H1 (cell line): ENCODE measurements around the gene AGRN. TPM values are rescaled to one million over a fixed set of nuclear protein-coding genes. Genes with fewer than 3 reads are reported as not detected.

ENCODE experiments used
- CTCF ChIA-PET: fragments of 300-600 bp; sonication (Branson Sonifier 250); formaldehyde crosslinking; loops from one replicate; lab custom pipeline; 2021; ENCODE audit not compliant: partially characterized antibody; lab: Charles Lee
- POLR2A ChIA-PET: fragments of 300-600 bp; sonication (Branson Sonifier 250); formaldehyde crosslinking; loops from one replicate; lab custom pipeline; 2021; ENCODE audit warnings: inconsistent platforms; ENCODE audit not compliant: partially characterized antibody; lab: Charles Lee
- DNase-seq, 2 experiments: peaks; one replicate each; pipeline versions ENCODE4 v3.0.0 to v3.0.0-alpha.2; 2010 to 2022; ENCODE audit warnings: low spot score in 2 of 2, low read depth in 1 of 2, mixed read lengths in 1 of 2
- FAIRE-seq: peaks from 2 replicates; lab custom pipeline; 2011; peaks lifted over from hg19 to GRCh38; lab: Jason Lieb, UNC
- H2AFZ ChIP-seq: 2 replicates; pipeline ENCODE4 v1.8.1; 2012; ENCODE audit warnings: low read length, inconsistent platforms
- H2AK5ac ChIP-seq: 2 replicates; pipeline ENCODE4 v1.6.1; 2013; ENCODE audit warnings: low read depth, low read length
- H2BK120ac ChIP-seq: replicated peaks from 2 replicates; pipeline ENCODE3; 2013; ENCODE audit warnings: low read depth, low read length, inconsistent platforms
- H2BK12ac ChIP-seq: 2 replicates; pipeline ENCODE4 v1.6.1; 2013; ENCODE audit warnings: low read depth, low read length
- H2BK15ac ChIP-seq: 2 replicates; pipeline ENCODE4 v1.6.1; 2013; ENCODE audit warnings: low read length
- H2BK20ac ChIP-seq: 2 replicates; pipeline ENCODE4 v1.6.1; 2013; ENCODE audit warnings: low read length
- H2BK5ac ChIP-seq: 2 replicates; pipeline ENCODE4 v1.6.1; 2013; ENCODE audit warnings: low read depth, low read length
- H3K14ac ChIP-seq: 2 replicates; pipeline ENCODE4 v1.6.1; 2013; ENCODE audit warnings: inconsistent platforms; ENCODE audit not compliant: insufficient read length
- H3K18ac ChIP-seq: 2 replicates; pipeline ENCODE4 v1.6.1; 2013; ENCODE audit warnings: low read length; ENCODE audit errors: extremely low read depth
- H3K23ac ChIP-seq: 2 replicates; pipeline ENCODE4 v1.6.1; 2013; ENCODE audit warnings: inconsistent platforms; ENCODE audit not compliant: insufficient read length
- H3K23me2 ChIP-seq: 2 replicates; pipeline ENCODE4 v1.6.1; 2013; ENCODE audit warnings: low read depth, low read length
- H3K27ac ChIP-seq: 2 replicates; pipeline ENCODE4 v1.6.1; 2011; ENCODE audit warnings: low read depth, low read length, inconsistent platforms
- H3K27me3 ChIP-seq, 4 experiments: replicated peaks in 1 of 4; 1 replicate in 1 of 4; 2 replicates in 3 of 4; pipeline versions ENCODE4 v1.6.1 to v1.8.1; 2011 to 2013; ENCODE audit warnings: low read length in 3 of 4, mild to moderate bottlenecking in 3 of 4, inconsistent platforms in 2 of 4, mixed read lengths in 2 of 4, moderate library complexity in 1 of 4; ENCODE audit not compliant: control insufficient read depth in 3 of 4, insufficient read depth in 3 of 4; ENCODE audit errors: extremely low read depth in 1 of 4
- H3K36me3 ChIP-seq, 4 experiments: 2 replicates each; pipeline versions ENCODE4 v1.6.1 to v1.8.1; 2011 to 2013; ENCODE audit warnings: mild to moderate bottlenecking in 4 of 4, low read length in 3 of 4, moderate library complexity in 2 of 4, control low read depth in 1 of 4, inconsistent platforms in 1 of 4; ENCODE audit not compliant: insufficient read depth in 4 of 4, control insufficient read depth in 2 of 4
- H3K4ac ChIP-seq: replicated peaks from 2 replicates; pipeline ENCODE3; 2013; ENCODE audit warnings: low read length, low read depth, mixed read lengths, inconsistent platforms; ENCODE audit not compliant: insufficient read length
- H3K4me1 ChIP-seq, 4 experiments: replicated peaks in 1 of 4; 1 replicate in 1 of 4; 2 replicates in 3 of 4; pipeline versions ENCODE4 v1.6.1 to v1.8.1; 2011 to 2013; ENCODE audit warnings: low read length in 3 of 4, inconsistent platforms in 2 of 4, mixed read lengths in 1 of 4; ENCODE audit not compliant: insufficient read depth in 4 of 4, control insufficient read depth in 3 of 4
- H3K4me2 ChIP-seq, 2 experiments: 2 replicates each; pipeline versions ENCODE4 v1.6.1 to v1.8.1; 2011 to 2013; ENCODE audit warnings: low read depth in 2 of 2, low read length in 2 of 2, control low read depth in 1 of 2, inconsistent platforms in 1 of 2, mild to moderate bottlenecking in 1 of 2; ENCODE audit not compliant: insufficient read depth in 1 of 2
- H3K4me3 ChIP-seq, 4 experiments: fragments of 200-600, 300-600 bp in 1 of 4; sonication (generic), shearing (Covaris generic), sonication (Bioruptor Twin) in 1 of 4; 2 replicates each; pipeline versions ENCODE4 v1.5.1 to v1.8.1; 2011 to 2016; ENCODE audit warnings: low read length in 4 of 4, low read depth in 3 of 4, control low read depth in 2 of 4, inconsistent platforms in 2 of 4, mild to moderate bottlenecking in 2 of 4, mixed read lengths in 1 of 4, moderate library complexity in 1 of 4; ENCODE audit not compliant: insufficient read depth in 2 of 4; ENCODE audit errors: extremely low read depth in 1 of 4
- H3K56ac ChIP-seq: replicated peaks from 2 replicates; pipeline ENCODE3; 2013; ENCODE audit warnings: low read depth, mild to moderate bottlenecking, mixed read lengths, low read length, inconsistent platforms; ENCODE audit not compliant: insufficient read length
- H3K79me1 ChIP-seq: 2 replicates; pipeline ENCODE4 v1.6.1; 2013; ENCODE audit warnings: low read depth, low read length, control low read depth
- H3K79me2 ChIP-seq, 2 experiments: 2 replicates each; pipeline versions ENCODE4 v1.6.1 to v1.8.1; 2012 to 2013; ENCODE audit warnings: low read length in 2 of 2, mild to moderate bottlenecking in 2 of 2, inconsistent platforms in 1 of 2; ENCODE audit not compliant: insufficient read depth in 2 of 2, control insufficient read depth in 1 of 2
- H3K9ac ChIP-seq, 4 experiments: replicated peaks in 1 of 4; 1 replicate in 1 of 4; 2 replicates in 3 of 4; pipeline versions ENCODE4 v1.6.1 to v1.8.1; 2011 to 2013; ENCODE audit warnings: low read depth in 3 of 4, low read length in 3 of 4, control low read depth in 2 of 4, mild to moderate bottlenecking in 2 of 4, moderate library complexity in 2 of 4, inconsistent platforms in 1 of 4; ENCODE audit errors: extremely low read depth in 1 of 4
- H3K9me3 ChIP-seq, 2 experiments: 2 replicates each; pipeline versions ENCODE4 v1.6.1 to v1.8.1; 2012 to 2013; ENCODE audit warnings: mild to moderate bottlenecking in 2 of 2, moderate library complexity in 2 of 2, control low read depth in 1 of 2, inconsistent platforms in 1 of 2, low read depth in 1 of 2, low read length in 1 of 2, mixed read lengths in 1 of 2; ENCODE audit not compliant: insufficient read depth in 2 of 2
- H4K20me1 ChIP-seq, 2 experiments: replicated peaks in 1 of 2; 2 replicates each; pipeline versions ENCODE3 to v1.8.1; 2011 to 2013; ENCODE audit warnings: inconsistent platforms in 2 of 2, low read length in 2 of 2, mild to moderate bottlenecking in 1 of 2; ENCODE audit not compliant: insufficient read depth in 2 of 2, control insufficient read depth in 1 of 2
- H4K5ac ChIP-seq: 2 replicates; pipeline ENCODE4 v1.6.1; 2013; ENCODE audit warnings: low read length, low read depth, mixed read lengths, inconsistent platforms; ENCODE audit not compliant: insufficient read length
- H4K8ac ChIP-seq: 2 replicates; pipeline ENCODE4 v1.8.0; 2013; ENCODE audit warnings: mild to moderate bottlenecking, moderate library complexity, low read length, inconsistent platforms; ENCODE audit not compliant: insufficient read depth; ENCODE audit errors: extremely low read depth
- H4K91ac ChIP-seq: replicated peaks from 2 replicates; pipeline ENCODE3; 2013; ENCODE audit warnings: low read length, mixed read lengths, inconsistent platforms; ENCODE audit not compliant: insufficient read length
- CTBP2 ChIP-seq: IDR thresholded peaks from 2 replicates; pipeline ENCODE4 v1.7.0; 2011; ENCODE audit warnings: borderline replicate concordance, mild to moderate bottlenecking, moderate library complexity, mixed read lengths, low read length; ENCODE audit not compliant: insufficient read depth, insufficient read length
- EP300 ChIP-seq, 2 experiments: IDR thresholded peaks; 1 replicate in 1 of 2; 2 replicates in 1 of 2; pipeline ENCODE4 v1.6.1; 2011 to 2012; ENCODE audit warnings: low read depth in 2 of 2, low read length in 2 of 2, mild to moderate bottlenecking in 2 of 2, borderline replicate concordance in 1 of 2, inconsistent platforms in 1 of 2, moderate library complexity in 1 of 2
- GTF2F1 ChIP-seq: IDR thresholded peaks from 2 replicates; pipeline ENCODE4 v1.6.1; 2012; ENCODE audit warnings: low read depth, low read length, improper control_type of control experiment, borderline replicate concordance
- HDAC2 ChIP-seq, 2 experiments: fragments of 300-600 bp in 1 of 2; sonication (generic) in 1 of 2; IDR thresholded peaks; 2 replicates each; pipeline ENCODE4 v1.6.1; 2011 to 2012; ENCODE audit warnings: low read depth in 2 of 2, low read length in 2 of 2, mild to moderate bottlenecking in 2 of 2, moderate library complexity in 2 of 2, borderline replicate concordance in 1 of 2, inconsistent platforms in 1 of 2
- HDAC6 ChIP-seq: IDR thresholded peaks from one replicate; pipeline ENCODE4 v1.7.1; 2012; ENCODE audit warnings: low read depth, mild to moderate bottlenecking, inconsistent platforms, low read length, moderate library complexity
- RNF2 ChIP-seq: fragments of 200-900, 300-1000 bp; sonication (generic); IDR thresholded peaks from 2 replicates; pipeline ENCODE4 v1.7.1; 2016; ENCODE audit warnings: borderline replicate concordance, low read depth, mild to moderate bottlenecking, antibody characterized with exemption, low read length; ENCODE audit not compliant: poor library complexity, severe bottlenecking; ENCODE audit errors: missing control alignments
- SP2 ChIP-seq: IDR thresholded peaks from 2 replicates; pipeline ENCODE4 v1.6.1; 2012; ENCODE audit warnings: mild to moderate bottlenecking, low read length, inconsistent platforms
- TCF12 ChIP-seq: IDR thresholded peaks from 2 replicates; pipeline ENCODE4 v1.6.1; 2011; ENCODE audit warnings: low read depth, mild to moderate bottlenecking, low read length
- ZNF274 ChIP-seq: IDR thresholded peaks from 2 replicates; pipeline ENCODE4 v1.7.0; 2012; ENCODE audit warnings: low read length, borderline replicate concordance; ENCODE audit errors: extremely low read depth
- WGBS, 2 experiments: shearing (Covaris generic) in 1 of 2; methylation state at CpG; one replicate each; pipeline versions ENCODE4 v1.1.6 to v1.1.7; 2013 to 2015; ENCODE audit warnings: low lambda C conversion rate in 2 of 2, mixed read lengths in 2 of 2, inconsistent platforms in 1 of 2, low coverage in 1 of 2, missing lambda C conversion rate in 1 of 2; ENCODE audit not compliant: insufficient replicate concordance in 2 of 2, insufficient coverage in 1 of 2, insufficient read length in 1 of 2; ENCODE audit errors: extremely low coverage in 1 of 2, missing lambda C conversion rate in 1 of 2; 5-methylcytosine and 5-hydroxymethylcytosine counted together
- polyA plus RNA-seq, 7 experiments: library from polyadenylated mRNA; depleted of rRNA in 3 of 7; stranded (reverse) in 5 of 7; unstranded in 2 of 7; fragments of >200 nt in 5 of 7; fragments of 200-250 nt in 2 of 7; gene quantifications; 1 replicate in 5 of 7; 2 replicates in 1 of 7; 4 replicates in 1 of 7; pipeline versions ENCODE4 v1.2.1 to v1.2.3, GENCODE V29; 2011 to 2013; ENCODE audit warnings: missing spikeins in 2 of 7, mixed read lengths in 2 of 7
- total RNA-seq: library from RNA; stranded (reverse); fragmentation: NEBNext Ultra II Directional; extraction: Animal tissue kit (Norgen Biotek cat#: 25700); gene quantifications from 2 replicates; pipeline ENCODE4 v1.2.1, GENCODE V29; 2021

Gene AGRN
- total and polyA plus RNA-seq, 2 of the 8 experiments (the other 6 are each of a cell fraction or from before 2014, with no cell fraction given) = 52.3 to 155 TPM

DNA sequence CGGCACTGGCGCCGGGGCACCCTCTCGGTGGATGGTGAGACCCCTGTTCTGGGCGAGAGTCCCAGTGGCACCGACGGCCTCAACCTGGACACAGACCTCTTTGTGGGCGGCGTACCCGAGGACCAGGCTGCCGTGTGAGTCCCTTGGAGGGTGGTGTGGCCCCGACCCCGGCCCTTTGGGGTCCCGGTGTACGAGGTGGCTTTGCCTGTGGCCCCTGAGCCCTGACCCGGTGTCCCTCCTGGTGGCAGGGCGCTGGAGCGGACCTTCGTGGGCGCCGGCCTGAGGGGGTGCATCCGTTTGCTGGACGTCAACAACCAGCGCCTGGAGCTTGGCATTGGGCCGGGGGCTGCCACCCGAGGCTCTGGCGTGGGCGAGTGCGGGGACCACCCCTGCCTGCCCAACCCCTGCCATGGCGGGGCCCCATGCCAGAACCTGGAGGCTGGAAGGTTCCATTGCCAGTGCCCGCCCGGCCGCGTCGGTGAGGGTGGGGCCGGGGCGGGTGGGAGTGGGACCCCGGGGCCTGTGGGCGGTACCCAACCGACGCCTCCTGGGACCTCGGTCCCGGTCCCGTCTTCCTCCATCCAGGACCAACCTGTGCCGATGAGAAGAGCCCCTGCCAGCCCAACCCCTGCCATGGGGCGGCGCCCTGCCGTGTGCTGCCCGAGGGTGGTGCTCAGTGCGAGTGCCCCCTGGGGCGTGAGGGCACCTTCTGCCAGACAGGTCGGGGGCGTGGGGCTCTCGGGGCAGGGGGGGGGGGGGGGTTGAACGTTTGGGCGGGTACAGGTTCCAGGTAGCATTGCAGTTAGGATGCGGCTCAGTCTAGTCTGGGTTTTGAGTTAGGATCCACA, 29.6 kb downstream of the AGRN start:
- FAIRE-seq (no peak), DNase-seq (no peak)
- no peak overlapping the region for H2BK20ac ChIP-seq
- H4K5ac ChIP-seq = no peak overlapping the region
- H3K4ac ChIP-seq = no peak overlapping the region
- H3K23ac ChIP-seq = no peak overlapping the region
- ChIA-PET CTCF (interaction anchor here (0.9 kb wide), 1 partner anchor 14 kb away, joined by 4 read pairs; no protein-coding TSS in a partner anchor), POLR2A (interaction anchor here (0.6 to 1.7 kb wide), 5 partner anchors 9 to 97 kb away, joined by 3 to 6 read pairs (median 4); no protein-coding TSS in a partner anchor)
- H3K27me3 ChIP-seq = no peaks in the 10 kb centered on the region
- H4K91ac ChIP-seq = no peak overlapping the region
- no peak overlapping the region for H4K8ac ChIP-seq
- H2BK120ac ChIP-seq = no peak overlapping the region
- peaks cover 7% of the 10 kb centered on the region for H3K79me1 ChIP-seq
- no peaks in the 10 kb centered on the region for H3K23me2 ChIP-seq
- no peak overlapping the region for H3K4me3 ChIP-seq
- H2BK15ac ChIP-seq = no peak overlapping the region
- H3K36me3 ChIP-seq = peaks cover 8 to 83% (median 43%) of the 10 kb centered on the region in 4 experiments
- H3K9me3 ChIP-seq = no peaks in the 10 kb centered on the region
- H3K18ac ChIP-seq = no peak overlapping the region
- no peak overlapping the region for H2BK5ac ChIP-seq
- no peak overlapping the region for H3K9ac ChIP-seq
- no peak overlapping the region for H3K56ac ChIP-seq
- no peak overlapping the region for H3K4me2 ChIP-seq
- H3K4me1 ChIP-seq = no peaks in the 10 kb centered on the region
- H3K27ac ChIP-seq = no peak overlapping the region
- H2AK5ac ChIP-seq = no peak overlapping the region
- H4K20me1 ChIP-seq = peaks cover 2 to 16% of the 10 kb centered on the region in 2 experiments
- no peak overlapping the region for H3K14ac ChIP-seq
- H2BK12ac ChIP-seq = no peak overlapping the region
- no peak for TF ChIP-seq HDAC6
- TF ChIP-seq GTF2F1 = no peak
- TF ChIP-seq ZNF274 = no peak
- TF ChIP-seq TCF12 = no peak
- no peak for TF ChIP-seq EP300 (IDR thresholded peaks at IDR 0.05; ENCODE audit: borderline replicate concordance in 1 of 2, low read depth in 2 of 2, low read length in 2 of 2)
- TF ChIP-seq HDAC2 (IDR thresholded peaks at IDR 0.05; ENCODE audit: borderline replicate concordance in 1 of 2, low read depth in 2 of 2, low read length in 2 of 2) = no peak
- no peak for TF ChIP-seq RNF2
- TF ChIP-seq CTBP2 = no peak
- no peak for TF ChIP-seq SP2
- H2AFZ ChIP-seq = no peak overlapping the region
- H3K79me2 ChIP-seq = no peaks in the 10 kb centered on the region
- WGBS, 2 experiments = 94% methylated on average over 29 of the region's 57 CpGs; no CpG with 5 or more reads in 1 of the 2 experiments
